GM12892 (cell line): Measurements from ENCODE around the gene PRKAG2.
"Not testable (repeated sequence)": the region's sequence is repeated elsewhere in the genome, so short reads cannot be mapped to it uniquely, and the experiment has no call there.

ENCODE experiments used
- DNase-seq: peaks from one replicate; pipeline ENCODE4 v3.0.0; 2011; ENCODE audit not compliant: insufficient read length
- FAIRE-seq: peaks from 2 replicates; lab custom pipeline; 2011; peaks lifted over from hg19 to GRCh38; lab: Jason Lieb, UNC
- POLR2A ChIP-seq: IDR thresholded peaks from 2 replicates; pipeline ENCODE4 v1.6.1; 2011; ENCODE audit warnings: low read depth, low read length, control low read depth
- POLR2AphosphoS5 ChIP-seq: IDR thresholded peaks from 2 replicates; pipeline ENCODE4 v1.6.1; 2011; ENCODE audit warnings: low read depth, low read length, control low read depth
- TAF1 ChIP-seq: IDR thresholded peaks from 2 replicates; pipeline ENCODE4 v1.6.1; 2011; ENCODE audit warnings: low read depth, mild to moderate bottlenecking, control low read depth, low read length, borderline replicate concordance

Gene PRKAG2

DNA sequence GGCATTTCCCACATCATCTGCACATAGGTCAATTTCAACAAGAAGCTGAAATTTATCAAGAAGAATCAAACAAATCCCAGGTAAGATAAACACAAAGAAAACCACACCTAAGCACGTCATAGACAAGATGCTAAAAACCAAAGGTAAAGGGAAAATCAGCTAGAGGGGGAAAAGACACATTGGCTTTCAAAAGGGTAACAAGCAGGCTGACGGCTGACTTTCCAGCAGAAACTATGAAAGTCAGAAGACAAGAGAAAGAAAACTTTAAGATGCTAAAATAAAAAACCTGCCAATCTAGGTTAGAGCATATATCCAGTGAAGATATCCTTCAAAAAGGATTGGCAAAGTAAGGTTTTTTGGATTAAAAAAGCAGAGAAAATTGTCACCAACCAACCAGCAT, 297.3 kb downstream of the PRKAG2 start:
- no peak for FAIRE-seq
- TF ChIP-seq TAF1, result no peak
- TF ChIP-seq POLR2A, result no peak
- no peak for TF ChIP-seq POLR2AphosphoS5

GRCh38 chr7:151575410-151575809, 301.5 kb downstream of the PRKAG2 start:
- no peak for TF ChIP-seq POLR2AphosphoS5
- TF ChIP-seq POLR2A, result no peak
- TF ChIP-seq TAF1, result no peak
- FAIRE-seq (no peak), DNase-seq (no peak)

More for the DNA sequence above, 297.3 kb downstream of the PRKAG2 start:
- no peak for DNase-seq

DNA sequence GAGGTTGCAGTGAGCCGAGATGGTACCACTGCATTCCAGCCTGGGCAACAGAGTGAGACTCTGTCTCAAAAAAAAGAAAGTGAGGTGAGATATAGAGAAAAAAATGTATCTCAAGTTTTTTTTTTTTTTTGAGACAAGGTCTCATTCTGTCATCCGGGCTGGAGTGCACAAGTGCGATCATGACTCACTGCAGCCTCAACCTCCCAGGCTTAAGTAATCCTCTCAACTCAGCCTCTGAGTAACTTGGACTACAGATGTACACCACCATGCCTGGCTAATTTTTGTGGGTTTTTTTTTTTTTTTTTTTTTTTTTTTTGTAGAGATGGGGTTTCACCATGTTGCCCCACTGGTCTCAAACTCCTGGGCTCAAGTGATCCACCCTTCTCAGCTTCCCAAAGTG, 303.9 kb downstream of the PRKAG2 start:
- DNase-seq, FAIRE-seq: not testable (repeated sequence)

DNA sequence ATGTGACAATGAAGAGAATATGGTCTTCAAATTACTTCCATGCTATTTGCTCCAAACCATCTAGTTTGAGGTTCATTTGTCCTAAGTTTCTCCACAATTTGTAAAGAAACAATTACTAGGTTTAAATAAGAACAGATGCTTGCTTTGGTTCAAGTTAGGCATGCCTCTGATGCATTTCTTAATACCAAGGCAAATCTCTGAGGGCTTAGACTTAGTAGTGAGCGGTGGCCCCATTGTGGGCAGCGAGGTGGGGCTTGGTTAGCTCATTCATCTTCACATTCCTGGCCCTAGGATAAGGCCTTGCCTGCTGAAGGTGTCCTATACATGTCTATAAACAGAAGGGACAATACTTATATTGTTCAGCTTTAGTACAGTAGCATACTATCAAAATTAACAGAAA, 304.8 kb downstream of the PRKAG2 start:
- FAIRE-seq, result no peak
- TF ChIP-seq POLR2AphosphoS5 (no peak), POLR2A (no peak), TAF1 (no peak)

DNA sequence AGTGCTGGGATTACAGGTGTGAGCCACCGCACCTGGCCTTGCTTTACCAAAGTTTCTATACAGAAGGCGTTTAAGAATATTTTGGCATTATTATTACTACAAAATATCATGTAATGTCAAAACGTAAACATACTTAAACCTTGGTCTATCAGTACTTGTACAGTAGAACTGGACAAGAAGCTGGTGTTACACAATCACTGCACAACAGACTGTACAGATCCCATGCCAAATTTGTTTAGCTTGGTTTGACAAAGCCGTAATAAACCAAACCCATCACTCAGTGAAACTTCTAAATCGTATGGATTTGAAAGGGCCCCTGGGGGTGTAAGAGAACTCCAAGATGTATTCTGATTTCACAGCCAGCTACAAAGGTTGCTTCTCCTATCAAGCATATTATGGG, 305.4 kb downstream of the PRKAG2 start:
- TF ChIP-seq POLR2AphosphoS5 (no peak), POLR2A (no peak), TAF1 (no peak)
- DNase-seq, result no peak
- FAIRE-seq, result no peak

More for the DNA sequence above, 304.8 kb downstream of the PRKAG2 start:
- no peak for DNase-seq

- FAIRE-seq (no peak), DNase-seq (no peak)
- no peak for TF ChIP-seq TAF1
- no peak for TF ChIP-seq POLR2A
- TF ChIP-seq POLR2AphosphoS5, result no peak
Measured at GRCh38 chr7:151570366-151570915, 306.5 kb downstream of the PRKAG2 start.

- no peak for FAIRE-seq
- TF ChIP-seq POLR2AphosphoS5, result no peak
- no peak for TF ChIP-seq POLR2A
- TF ChIP-seq TAF1, result no peak
- DNase-seq, result no peak
Measured at GRCh38 chr7:151568956-151569940, 307.7 kb downstream of the PRKAG2 start.

- FAIRE-seq, result no peak
- no peak for DNase-seq
- TF ChIP-seq POLR2AphosphoS5 (no peak), POLR2A (no peak), TAF1 (no peak)
Measured at GRCh38 chr7:151566897-151567320, 310.0 kb downstream of the PRKAG2 start.

DNA sequence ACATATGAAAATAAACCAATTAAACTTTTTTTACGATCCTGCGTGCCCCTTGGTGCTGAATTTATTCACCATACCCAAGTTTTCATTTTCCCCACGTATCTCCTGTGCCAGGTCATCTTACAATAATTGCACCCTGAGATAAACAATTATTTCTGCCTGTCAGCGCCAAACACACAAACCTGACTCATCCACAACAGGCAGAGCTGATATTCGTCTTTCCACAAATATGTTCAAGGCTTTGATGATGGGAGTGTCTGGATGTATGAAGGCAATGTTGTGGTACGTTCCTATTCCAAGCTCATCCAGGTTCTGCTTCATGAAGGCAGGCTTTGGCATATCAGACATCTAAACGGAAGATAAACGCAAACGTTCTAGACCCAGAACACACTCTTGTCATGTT, 311.4 kb downstream of the PRKAG2 start:
- DNase-seq (no peak), FAIRE-seq (no peak)
- TF ChIP-seq POLR2AphosphoS5 (no peak), POLR2A (no peak), TAF1 (no peak)

GRCh38 chr7:151560243-151560642, 316.7 kb downstream of the PRKAG2 start:
- DNase-seq (no peak), FAIRE-seq (no peak)
- TF ChIP-seq POLR2AphosphoS5 (no peak), TAF1 (no peak), POLR2A (no peak)

- TF ChIP-seq POLR2AphosphoS5 (no peak), POLR2A (no peak), TAF1 (no peak)
- no peak for FAIRE-seq
- DNase-seq, result no peak
Measured at GRCh38 chr7:151559557-151560183, 317.2 kb downstream of the PRKAG2 start.
